Activated CD4-positive, alpha-beta memory T cell treated with anti-CD3 and anti-CD28 coated beads for 36 hours (primary cell): ENCODE results near the gene PLXNA1. TPM values are rescaled to one million over a fixed set of nuclear protein-coding genes. Genes with fewer than 3 reads are reported as not detected.

Source experiments
- CTCF ChIA-PET: fragments of 350-600 bp; sonication (Branson Sonifier 250); formaldehyde crosslinking; loops from one replicate; lab custom pipeline; 2021; ENCODE audit warnings: antibody characterized with exemption, inconsistent platforms; lab: Charles Lee
- POLR2A ChIA-PET: fragments of 350-600 bp; sonication (Branson Sonifier 250); formaldehyde crosslinking; loops from one replicate; lab custom pipeline; 2021; ENCODE audit warnings: antibody characterized with exemption; lab: Charles Lee
- DNase-seq: peaks from one replicate; pipeline ENCODE4 v3.0.0-alpha.2; 2020
- H3K27ac Mint-ChIP-seq: one replicate; pipeline ENCODE4 v1.8.0; 2021; ENCODE audit warnings: mixed read lengths
- H3K27me3 Mint-ChIP-seq: one replicate; pipeline ENCODE4 v1.8.0; 2021; ENCODE audit warnings: mixed read lengths
- H3K36me3 Mint-ChIP-seq: one replicate; pipeline ENCODE4 v1.8.0; 2021; ENCODE audit warnings: mixed read lengths
- H3K4me1 Mint-ChIP-seq: one replicate; pipeline ENCODE4 v1.8.0; 2021; ENCODE audit warnings: low read depth, mixed read lengths
- H3K4me3 Mint-ChIP-seq: one replicate; pipeline ENCODE4 v1.8.0; 2021; ENCODE audit warnings: mild to moderate bottlenecking, mixed read lengths
- H3K9me3 Mint-ChIP-seq: one replicate; pipeline ENCODE4 v1.8.0; 2021; ENCODE audit warnings: mixed read lengths
- intact Hi-C: fragments of 100-400 bp; cut with micrococcal nuclease; formaldehyde crosslinking; loops from one replicate; pipeline ENCODE4 v1.15.1; 2023
- total RNA-seq, 2 experiments: library from RNA; stranded (reverse); gene quantifications; one replicate each; pipeline ENCODE4 v1.2.3, GENCODE V29; 2021

PLXNA1 gene
- total RNA-seq, 2 experiments from 2014 or later: 8.8 to 9.3 TPM

- DNase-seq: no peak
- no peak overlapping the region for H3K4me3 Mint-ChIP-seq
- H3K36me3 Mint-ChIP-seq: peaks cover 4% of the 10 kb centered on the region
- POLR2A ChIA-PET: no interaction called here
- no peak overlapping the region for H3K27ac Mint-ChIP-seq
- peaks cover 14% of the 10 kb centered on the region for H3K4me1 Mint-ChIP-seq
- no peaks in the 10 kb centered on the region for H3K9me3 Mint-ChIP-seq
- H3K27me3 Mint-ChIP-seq: no peaks in the 10 kb centered on the region
- intact Hi-C loops: no loop called here
- CTCF ChIA-PET: interaction anchor here (1.1 kb wide), 1 partner anchor 306 kb away, joined by 4 read pairs; no protein-coding TSS in a partner anchor
These were observed 3.1 kb downstream of the PLXNA1 start for GRCh38 chr3:126986001-126986400.

GRCh38 chr3:126987129-126987528 is 4.2 kb downstream of the PLXNA1 start:
- Mint-ChIP-seq H3K27ac (no peak overlapping the region), H3K9me3 (no peaks in the 10 kb centered on the region), H3K4me3 (no peak overlapping the region), H3K27me3 (no peaks in the 10 kb centered on the region), H3K36me3 (peaks cover 4% of the 10 kb centered on the region), H3K4me1 (peaks cover 7% of the 10 kb centered on the region)
- ChIA-PET CTCF (no interaction called here), POLR2A (no interaction called here)
- DNase-seq: no peak
- intact Hi-C loops: no loop called here

GRCh38 chr3:126987596-126987995 is 4.7 kb downstream of the PLXNA1 start:
- no peak overlapping the region for H3K4me3 Mint-ChIP-seq
- intact Hi-C loops: no loop called here
- DNase-seq: no peak
- ChIA-PET POLR2A (no interaction called here), CTCF (no interaction called here)
- no peak overlapping the region for H3K27ac Mint-ChIP-seq
- H3K4me1 Mint-ChIP-seq: peaks cover 4% of the 10 kb centered on the region
- H3K36me3 Mint-ChIP-seq: peaks cover 4% of the 10 kb centered on the region
- no peaks in the 10 kb centered on the region for H3K27me3 Mint-ChIP-seq
- H3K9me3 Mint-ChIP-seq: no peaks in the 10 kb centered on the region

- Mint-ChIP-seq H3K9me3 (no peaks in the 10 kb centered on the region), H3K27ac (no peak overlapping the region), H3K27me3 (no peaks in the 10 kb centered on the region), H3K36me3 (peaks cover 4% of the 10 kb centered on the region), H3K4me1 (peaks cover 4% of the 10 kb centered on the region), H3K4me3 (no peak overlapping the region)
- ChIA-PET POLR2A (no interaction called here), CTCF (no interaction called here)
- intact Hi-C loops: no loop called here
- no peak for DNase-seq
These were observed 5.6 kb downstream of the PLXNA1 start for GRCh38 chr3:126988451-126989021.

GRCh38 chr3:126989316-126990023 is 6.6 kb downstream of the PLXNA1 start:
- H3K4me3 Mint-ChIP-seq: no peak overlapping the region
- no peak overlapping the region for H3K27ac Mint-ChIP-seq
- intact Hi-C loops: no loop called here
- CTCF ChIA-PET: no interaction called here
- H3K36me3 Mint-ChIP-seq: peaks cover 4% of the 10 kb centered on the region
- H3K9me3 Mint-ChIP-seq: no peaks in the 10 kb centered on the region
- DNase-seq: no peak
- peaks cover 2% of the 10 kb centered on the region for H3K4me1 Mint-ChIP-seq
- H3K27me3 Mint-ChIP-seq: no peaks in the 10 kb centered on the region
- POLR2A ChIA-PET: no interaction called here

- Mint-ChIP-seq H3K4me1 (peaks cover 2% of the 10 kb centered on the region), H3K27me3 (no peaks in the 10 kb centered on the region), H3K36me3 (peaks cover 4% of the 10 kb centered on the region), H3K4me3 (no peak overlapping the region), H3K27ac (no peak overlapping the region), H3K9me3 (no peaks in the 10 kb centered on the region)
- intact Hi-C loops: no loop called here
- POLR2A ChIA-PET: no interaction called here
- CTCF ChIA-PET: no interaction called here
- no peak for DNase-seq
These were observed 7.2 kb downstream of the PLXNA1 start for GRCh38 chr3:126990024-126990700.

GRCh38 chr3:126990890-126991289 is 8.0 kb downstream of the PLXNA1 start:
- POLR2A ChIA-PET: no interaction called here

GRCh38 chr3:126991366-126992200 is 8.7 kb downstream of the PLXNA1 start:
- no peaks in the 10 kb centered on the region for H3K9me3 Mint-ChIP-seq
- H3K4me1 Mint-ChIP-seq: no peaks in the 10 kb centered on the region
- H3K36me3 Mint-ChIP-seq: peaks cover 4% of the 10 kb centered on the region
- CTCF ChIA-PET: interaction anchor here (0.8 kb wide), 1 partner anchor 9 kb away, joined by 3 read pairs; the partner anchor contains the start of gene PLXNA1
- no peaks in the 10 kb centered on the region for H3K27me3 Mint-ChIP-seq
- intact Hi-C loops: no loop called here
- POLR2A ChIA-PET: no interaction called here
- no peak overlapping the region for H3K27ac Mint-ChIP-seq
- DNase-seq: no peak
- H3K4me3 Mint-ChIP-seq: no peak overlapping the region

More at GRCh38 chr3:126990890-126991289, 8.0 kb downstream of the PLXNA1 start:
- no peaks in the 10 kb centered on the region for H3K27me3 Mint-ChIP-seq
- intact Hi-C loops: no loop called here
- DNase-seq: no peak
- H3K4me1 Mint-ChIP-seq: no peaks in the 10 kb centered on the region
- peaks cover 4% of the 10 kb centered on the region for H3K36me3 Mint-ChIP-seq
- H3K4me3 Mint-ChIP-seq: no peak overlapping the region
- no peak overlapping the region for H3K27ac Mint-ChIP-seq
- H3K9me3 Mint-ChIP-seq: no peaks in the 10 kb centered on the region
- CTCF ChIA-PET: no interaction called here

- no peaks in the 10 kb centered on the region for H3K4me1 Mint-ChIP-seq
These were observed 9.3 kb downstream of the PLXNA1 start for GRCh38 chr3:126992216-126992615.

GRCh38 chr3:126992776-126993175 is 9.9 kb downstream of the PLXNA1 start:
- no peak overlapping the region for H3K27ac Mint-ChIP-seq
- no peaks in the 10 kb centered on the region for H3K4me1 Mint-ChIP-seq
- DNase-seq: no peak
- peaks cover 4% of the 10 kb centered on the region for H3K36me3 Mint-ChIP-seq
- ChIA-PET POLR2A (no interaction called here), CTCF (interaction anchor here (0.8 kb wide), 1 partner anchor 10 kb away, joined by 3 read pairs; the partner anchor contains the start of gene PLXNA1)
- no peaks in the 10 kb centered on the region for H3K9me3 Mint-ChIP-seq
- intact Hi-C loops: no loop called here
- no peaks in the 10 kb centered on the region for H3K27me3 Mint-ChIP-seq
- H3K4me3 Mint-ChIP-seq: no peak overlapping the region

More at GRCh38 chr3:126992216-126992615, 9.3 kb downstream of the PLXNA1 start:
- intact Hi-C loops: no loop called here
- CTCF ChIA-PET: interaction anchor here (0.8 kb wide), 1 partner anchor 10 kb away, joined by 3 read pairs; the partner anchor contains the start of gene PLXNA1
- DNase-seq: no peak
- POLR2A ChIA-PET: no interaction called here
- Mint-ChIP-seq H3K27ac (no peak overlapping the region), H3K9me3 (no peaks in the 10 kb centered on the region), H3K27me3 (no peaks in the 10 kb centered on the region), H3K4me3 (no peak overlapping the region), H3K36me3 (peaks cover 4% of the 10 kb centered on the region)

GRCh38 chr3:126993436-126993835 is 10.5 kb downstream of the PLXNA1 start:
- Mint-ChIP-seq H3K4me3 (no peak overlapping the region), H3K27ac (no peak overlapping the region), H3K36me3 (peaks cover 4% of the 10 kb centered on the region), H3K9me3 (no peaks in the 10 kb centered on the region), H3K4me1 (no peaks in the 10 kb centered on the region), H3K27me3 (no peaks in the 10 kb centered on the region)
- intact Hi-C loops: no loop called here
- ChIA-PET POLR2A (no interaction called here), CTCF (no interaction called here)
- DNase-seq: no peak
